SU-DHL-6 (cell line): ENCODE data around the gene GRB10.

Experiments used
- H2AFZ ChIP-seq: fragments of 200-600 bp; sonication (generic); 2 replicates; pipeline ENCODE4 v1.6.1; 2014; ENCODE audit warnings: low read depth, mild to moderate bottlenecking, moderate library complexity, mixed read lengths, antibody characterized with exemption, low read length; ENCODE audit not compliant: severe bottlenecking
- H3F3A ChIP-seq: fragments of 200-600 bp; shearing (Covaris generic); 2 replicates; pipeline ENCODE4 v1.6.0; 2016; ENCODE audit warnings: antibody characterized with exemption, mild to moderate bottlenecking; ENCODE audit not compliant: insufficient read depth
- H3K27ac ChIP-seq: fragments of 200-600 bp; sonication (generic); 2 replicates; pipeline ENCODE4 v1.5.1; 2016; ENCODE audit warnings: low read depth, mild to moderate bottlenecking, low read length, moderate library complexity, mixed read lengths
- H3K27me3 ChIP-seq: fragments of 200-600 bp; sonication (generic), shearing (Covaris generic); 2 replicates; pipeline ENCODE4 v1.6.0; 2014; ENCODE audit warnings: mild to moderate bottlenecking, low read length
- H3K36me3 ChIP-seq: fragments of 200-600 bp; sonication (generic); 2 replicates; pipeline ENCODE4 v1.6.1; 2014; ENCODE audit warnings: mild to moderate bottlenecking, low read length, mixed read lengths
- H3K4me2 ChIP-seq: fragments of 300-600, 200-600 bp; shearing (Covaris generic), sonication (generic); 2 replicates; pipeline ENCODE4 v1.6.0; 2014; ENCODE audit warnings: low read length, low read depth, mild to moderate bottlenecking; ENCODE audit not compliant: poor library complexity, severe bottlenecking
- H3K4me3 ChIP-seq: fragments of 200-600 bp; sonication (generic); 2 replicates; pipeline ENCODE4 v1.5.1; 2014; ENCODE audit warnings: antibody characterized with exemption, low read length, mild to moderate bottlenecking, mixed read lengths; ENCODE audit not compliant: insufficient read depth, poor library complexity, severe bottlenecking
- H3K79me2 ChIP-seq: fragments of 200-600 bp; sonication (generic); 2 replicates; pipeline ENCODE4 v1.6.1; 2014; ENCODE audit warnings: mild to moderate bottlenecking, low read length, moderate library complexity; ENCODE audit not compliant: insufficient read depth
- H3K9ac ChIP-seq: fragments of 200-600 bp; sonication (generic); 2 replicates; pipeline ENCODE4 v1.7.0; 2014; ENCODE audit warnings: mild to moderate bottlenecking, low read length
- H3K9me2 ChIP-seq: fragments of 200-600 bp; sonication (generic); replicated peaks from 2 replicates; pipeline ENCODE4 v1.6.1; 2014; ENCODE audit warnings: low read length; ENCODE audit not compliant: insufficient read depth
- H3K9me3 ChIP-seq: fragments of 200-600 bp; sonication (generic); 2 replicates; pipeline ENCODE4 v1.6.1; 2014; ENCODE audit warnings: low read length, mixed read lengths; ENCODE audit not compliant: insufficient read depth
- H4K20me1 ChIP-seq: fragments of 200-600 bp; sonication (generic); 2 replicates; pipeline ENCODE4 v1.6.1; 2014; ENCODE audit warnings: low read depth, mild to moderate bottlenecking, antibody characterized with exemption, low read length, moderate library complexity, mixed read lengths
- CTCF ChIP-seq: fragments of 200-600 bp; sonication (generic); IDR thresholded peaks from one replicate; pipeline ENCODE4 v1.5.1; 2017; ENCODE audit warnings: antibody characterized with exemption, mild to moderate bottlenecking, low read length, moderate library complexity; ENCODE audit not compliant: insufficient read depth, poor library complexity, severe bottlenecking
- EZH2phosphoT487 ChIP-seq: fragments of 200-600 bp; sonication (generic), shearing (Covaris generic); conservative IDR thresholded peaks from 2 replicates; pipeline ENCODE4 v1.6.1; 2018; ENCODE audit warnings: mild to moderate bottlenecking, antibody characterized with exemption, low read length, moderate library complexity, mixed read lengths

Gene GRB10

GRCh38 chr7:50634378-50634777 is 148.3 kb downstream of the GRB10 start:
- Histone ChIP-seq H3K4me2 (no peak overlapping the region), H3K27ac (no peak overlapping the region), H4K20me1 (no peaks in the 10 kb centered on the region), H3K9ac (no peak overlapping the region), H3K4me3 (no peak overlapping the region), H3K36me3 (no peaks in the 10 kb centered on the region), H3K9me3 (no peaks in the 10 kb centered on the region), H3K9me2 (no peaks in the 10 kb centered on the region), H2AFZ (no peak overlapping the region), H3K27me3 (no peaks in the 10 kb centered on the region), H3K79me2 (no peaks in the 10 kb centered on the region), H3F3A (no peaks in the 10 kb centered on the region)
- TF ChIP-seq CTCF (no peak), EZH2phosphoT487 (no peak)

- H3K79me2 ChIP-seq: no peaks in the 10 kb centered on the region
- H3K9ac ChIP-seq: no peak overlapping the region
- H3F3A ChIP-seq: no peaks in the 10 kb centered on the region
- H3K4me2 ChIP-seq: no peak overlapping the region
- H3K4me3 ChIP-seq: no peak overlapping the region
- no peaks in the 10 kb centered on the region for H3K9me2 ChIP-seq
- H3K36me3 ChIP-seq: no peaks in the 10 kb centered on the region
- H2AFZ ChIP-seq: no peak overlapping the region
- no peaks in the 10 kb centered on the region for H3K27me3 ChIP-seq
- H3K9me3 ChIP-seq: no peaks in the 10 kb centered on the region
- TF ChIP-seq CTCF (no peak), EZH2phosphoT487 (no peak)
- H3K27ac ChIP-seq: no peak overlapping the region
- H4K20me1 ChIP-seq: no peaks in the 10 kb centered on the region
Measured at GRCh38 chr7:50633414-50633710, 149.3 kb downstream of the GRB10 start.

GRCh38 chr7:50632561-50633413 is 149.9 kb downstream of the GRB10 start:
- H3K36me3 ChIP-seq: no peaks in the 10 kb centered on the region
- H3K27me3 ChIP-seq: no peaks in the 10 kb centered on the region
- no peak overlapping the region for H2AFZ ChIP-seq
- H3K9ac ChIP-seq: no peak overlapping the region
- no peaks in the 10 kb centered on the region for H3K9me3 ChIP-seq
- no peaks in the 10 kb centered on the region for H3K79me2 ChIP-seq
- no peak overlapping the region for H3K4me3 ChIP-seq
- no peaks in the 10 kb centered on the region for H3K9me2 ChIP-seq
- H4K20me1 ChIP-seq: no peaks in the 10 kb centered on the region
- no peak overlapping the region for H3K4me2 ChIP-seq
- H3F3A ChIP-seq: no peaks in the 10 kb centered on the region
- no peak overlapping the region for H3K27ac ChIP-seq
- TF ChIP-seq EZH2phosphoT487 (no peak), CTCF (peak; percentile 99)
